Muscle layer of colon (tissue), 2 donors: ENCODE data around the gene LSM2.

Source experiments
- H3K27ac ChIP-seq: one replicate; pipeline ENCODE4 v1.7.0; 2013; ENCODE audit warnings: low read depth, mild to moderate bottlenecking, low read length, moderate library complexity
- H3K27me3 ChIP-seq, 2 donors: one replicate each; pipeline ENCODE4 v1.7.0; 2013; ENCODE audit warnings: low read length in 2 of 2, mild to moderate bottlenecking in 2 of 2; ENCODE audit not compliant: insufficient read depth in 2 of 2, control insufficient read depth in 1 of 2
- H3K36me3 ChIP-seq: one replicate; pipeline ENCODE4 v1.7.0; 2013; ENCODE audit warnings: mild to moderate bottlenecking, low read length; ENCODE audit not compliant: insufficient read depth
- H3K4me1 ChIP-seq: one replicate; pipeline ENCODE4 v1.7.0; 2013; ENCODE audit warnings: mild to moderate bottlenecking, low read length; ENCODE audit not compliant: insufficient read depth
- H3K4me3 ChIP-seq, 2 donors: one replicate each; pipeline ENCODE4 v1.7.0; 2013; ENCODE audit warnings: low read length in 2 of 2, low read depth in 1 of 2, mild to moderate bottlenecking in 1 of 2, moderate library complexity in 1 of 2
- H3K9ac ChIP-seq: one replicate; pipeline ENCODE4 v1.7.0; 2013; ENCODE audit warnings: low read length
- H3K9me3 ChIP-seq: one replicate; pipeline ENCODE4 v1.7.0; 2013; ENCODE audit warnings: mild to moderate bottlenecking, low read length
- donor health status: abdominal sarcoma.
- donor health status: Adenocarcinoma of cecum.

Gene LSM2

DNA sequence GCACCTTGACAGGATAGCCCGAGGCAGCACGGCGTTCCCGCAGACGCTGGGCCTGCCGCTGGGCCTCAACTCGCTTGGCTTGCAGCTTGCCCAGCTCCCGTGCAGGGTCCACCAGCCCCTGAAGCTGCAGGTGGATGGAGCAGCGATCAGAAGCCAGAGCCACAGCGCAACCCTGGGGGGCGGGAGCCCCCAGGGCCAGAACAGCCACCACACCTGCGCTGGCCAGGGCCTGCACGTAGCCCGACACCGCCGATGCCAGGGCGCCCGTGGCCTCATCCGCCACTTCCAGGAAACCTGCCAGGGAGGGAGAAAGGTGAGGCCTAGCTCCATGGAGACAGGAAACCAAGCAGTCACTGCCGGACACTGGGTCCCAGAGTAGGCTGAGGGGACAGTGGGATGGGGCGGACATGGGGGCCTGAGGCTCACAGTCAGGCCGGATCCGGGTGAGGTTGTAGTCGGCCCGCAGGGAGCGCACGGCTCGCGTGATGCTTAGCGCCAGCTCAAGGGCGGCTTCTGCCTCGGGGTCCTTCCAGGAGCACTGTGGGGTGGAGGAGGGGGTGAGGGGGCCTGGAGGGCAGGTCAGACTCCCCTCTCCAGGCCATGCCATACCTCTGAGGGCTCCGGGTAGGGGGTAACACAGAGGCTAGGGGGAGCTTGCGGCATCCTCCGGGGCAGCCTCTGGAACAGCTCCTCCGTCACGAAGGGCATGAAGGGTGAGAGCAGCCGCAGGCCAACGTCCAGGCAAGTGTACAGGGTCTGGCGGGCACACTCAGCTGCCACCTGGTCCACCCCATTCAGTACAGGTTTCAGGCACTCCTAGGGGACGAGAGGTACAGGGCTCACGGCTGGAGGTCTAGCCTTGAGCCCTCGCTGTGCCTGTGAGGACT lies 27.5 kb downstream of the LSM2 start:
- Histone ChIP-seq H3K36me3 (peaks cover 48% of the 10 kb centered on the region), H3K4me1 (peaks cover 7% of the 10 kb centered on the region), H3K9me3 (no peaks in the 10 kb centered on the region), H3K27me3 (no peaks in the 10 kb centered on the region), H3K4me3 (no peak overlapping the region), H3K27ac (no peak overlapping the region), H3K9ac (no peak overlapping the region)

DNA sequence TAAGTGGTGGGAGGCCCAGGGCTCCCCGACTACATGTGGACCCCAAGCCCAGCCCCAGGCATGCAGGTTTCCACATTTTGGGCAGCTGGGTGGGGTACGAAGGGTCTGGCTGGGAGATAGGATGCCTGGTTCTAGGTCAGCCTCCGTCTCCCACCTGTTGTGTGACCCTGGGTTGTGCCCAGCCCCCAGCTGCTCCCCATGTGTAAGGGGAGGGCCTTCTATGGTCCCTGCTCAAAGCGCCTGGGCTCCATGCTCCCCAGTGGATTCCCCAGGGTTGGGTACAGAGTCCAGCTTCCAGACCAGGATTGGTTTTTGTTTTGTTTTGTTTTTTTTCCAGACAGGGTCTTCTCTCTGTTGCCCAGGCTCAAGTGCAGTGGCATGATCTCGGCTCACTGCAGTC lies 28.6 kb downstream of the LSM2 start:
- Histone ChIP-seq H3K9ac (no peak overlapping the region), H3K4me1 (peaks cover 7% of the 10 kb centered on the region), H3K4me3 (no peak overlapping the region), H3K36me3 (peaks cover 42% of the 10 kb centered on the region), H3K27ac (no peak overlapping the region), H3K27me3 (no peaks in the 10 kb centered on the region), H3K9me3 (no peaks in the 10 kb centered on the region)

DNA sequence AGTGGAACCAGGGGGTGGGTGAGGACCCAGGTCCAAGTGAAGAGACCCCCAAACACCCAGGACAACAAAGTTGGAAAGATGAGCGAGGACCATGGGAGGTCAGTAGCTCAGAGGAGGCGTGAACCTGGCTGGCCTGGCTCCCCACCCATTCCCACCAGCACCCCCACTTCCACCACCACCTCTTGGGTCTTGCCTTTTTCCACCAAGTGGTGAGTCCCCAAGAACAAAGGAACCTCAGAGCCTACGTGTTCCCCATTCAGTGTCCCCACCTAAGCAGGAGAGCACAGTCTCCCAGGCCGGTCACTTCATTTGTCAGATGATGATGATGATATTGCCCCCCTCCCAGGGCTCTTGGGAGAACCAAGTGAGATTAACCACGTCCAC lies 29.1 kb downstream of the LSM2 start:
- H3K27ac ChIP-seq: no peak overlapping the region
- H3K9ac ChIP-seq: no peak overlapping the region
- peaks cover 36% of the 10 kb centered on the region for H3K36me3 ChIP-seq
- peaks cover 7% of the 10 kb centered on the region for H3K4me1 ChIP-seq
- no peak overlapping the region for H3K4me3 ChIP-seq
- H3K27me3 ChIP-seq: no peaks in the 10 kb centered on the region
- H3K9me3 ChIP-seq: no peaks in the 10 kb centered on the region

DNA sequence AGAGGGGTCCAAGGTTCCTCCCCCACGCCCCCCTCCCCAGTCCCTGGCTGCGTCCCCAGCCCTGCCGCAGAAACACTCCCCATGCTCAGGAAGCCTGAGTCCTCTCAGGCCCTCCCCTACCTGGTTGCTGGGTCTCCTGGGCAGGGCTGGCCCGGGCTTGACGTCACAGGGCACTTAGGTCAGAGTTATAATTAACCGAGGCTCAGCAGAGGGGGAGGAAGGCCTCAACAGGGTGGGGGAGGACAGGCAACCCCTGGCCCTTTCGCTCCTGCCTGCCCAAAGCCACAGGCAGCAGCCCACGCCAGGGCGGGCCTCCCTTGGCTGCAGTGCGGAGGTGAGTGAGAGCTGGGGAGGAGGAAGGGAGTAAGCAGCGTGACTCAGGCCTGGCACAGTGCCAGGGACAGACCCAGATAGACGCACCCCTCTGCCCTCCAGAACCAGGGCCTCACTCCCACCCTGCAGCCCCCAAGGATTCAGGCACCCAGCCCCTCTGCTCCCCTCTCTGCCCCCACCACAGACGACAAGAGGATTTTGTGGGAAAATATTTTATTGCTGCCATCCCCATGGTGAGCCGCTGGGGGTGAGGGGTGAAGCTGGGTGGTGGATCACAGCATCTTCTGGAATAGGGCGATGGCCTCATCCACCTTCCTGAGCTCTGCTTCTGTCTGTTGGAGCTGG lies 29.6 kb downstream of the LSM2 start, which contains the start of gene VWA7:
Gene VWA7 (minus strand): TSS at position 340 of the 678 bp plus-strand sequence. CDS start 549 bp downstream, outside the sequence.
- Histone ChIP-seq H3K4me3 (no peak within 1 kb of the TSS), H3K4me1 (peaks cover 7% of the 10 kb centered on the region), H3K9ac (no peak within 1 kb of the TSS), H3K9me3 (no peaks in the 10 kb centered on the region), H3K36me3 (peaks cover 32% of the 10 kb centered on the region), H3K27ac (no peak within 1 kb of the TSS), H3K27me3 (no peaks in the 10 kb centered on the region)

DNA sequence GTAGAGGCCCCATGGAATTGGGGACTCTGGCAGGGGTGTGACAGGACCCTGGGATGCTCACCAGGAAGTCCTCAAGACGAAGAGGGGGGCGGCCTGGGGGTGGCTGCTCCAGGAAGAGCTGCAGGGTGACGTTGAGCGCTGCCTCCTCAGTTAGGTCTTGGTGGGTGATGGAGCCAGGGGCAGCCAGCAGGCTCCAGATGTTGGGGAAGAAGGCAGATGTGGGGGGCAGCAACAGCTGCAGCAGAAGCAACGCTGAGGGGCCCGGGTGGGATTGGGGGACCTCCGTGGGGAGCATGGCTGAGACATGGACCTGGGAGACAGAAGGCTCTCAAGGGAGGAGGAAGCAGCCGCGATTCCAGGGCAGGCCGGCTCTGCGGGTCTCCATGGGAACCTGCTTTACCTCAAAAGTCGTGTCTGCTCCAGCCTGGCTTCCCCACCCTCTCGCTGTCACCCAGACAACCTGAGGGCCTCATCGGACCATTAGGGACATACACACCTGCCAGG lies 30.2 kb downstream of the LSM2 start:
- Histone ChIP-seq H3K27me3 (no peaks in the 10 kb centered on the region), H3K9ac (no peak overlapping the region), H3K9me3 (no peaks in the 10 kb centered on the region), H3K4me3 (no peak overlapping the region), H3K27ac (no peak overlapping the region), H3K4me1 (peaks cover 7% of the 10 kb centered on the region), H3K36me3 (peaks cover 26% of the 10 kb centered on the region)

DNA sequence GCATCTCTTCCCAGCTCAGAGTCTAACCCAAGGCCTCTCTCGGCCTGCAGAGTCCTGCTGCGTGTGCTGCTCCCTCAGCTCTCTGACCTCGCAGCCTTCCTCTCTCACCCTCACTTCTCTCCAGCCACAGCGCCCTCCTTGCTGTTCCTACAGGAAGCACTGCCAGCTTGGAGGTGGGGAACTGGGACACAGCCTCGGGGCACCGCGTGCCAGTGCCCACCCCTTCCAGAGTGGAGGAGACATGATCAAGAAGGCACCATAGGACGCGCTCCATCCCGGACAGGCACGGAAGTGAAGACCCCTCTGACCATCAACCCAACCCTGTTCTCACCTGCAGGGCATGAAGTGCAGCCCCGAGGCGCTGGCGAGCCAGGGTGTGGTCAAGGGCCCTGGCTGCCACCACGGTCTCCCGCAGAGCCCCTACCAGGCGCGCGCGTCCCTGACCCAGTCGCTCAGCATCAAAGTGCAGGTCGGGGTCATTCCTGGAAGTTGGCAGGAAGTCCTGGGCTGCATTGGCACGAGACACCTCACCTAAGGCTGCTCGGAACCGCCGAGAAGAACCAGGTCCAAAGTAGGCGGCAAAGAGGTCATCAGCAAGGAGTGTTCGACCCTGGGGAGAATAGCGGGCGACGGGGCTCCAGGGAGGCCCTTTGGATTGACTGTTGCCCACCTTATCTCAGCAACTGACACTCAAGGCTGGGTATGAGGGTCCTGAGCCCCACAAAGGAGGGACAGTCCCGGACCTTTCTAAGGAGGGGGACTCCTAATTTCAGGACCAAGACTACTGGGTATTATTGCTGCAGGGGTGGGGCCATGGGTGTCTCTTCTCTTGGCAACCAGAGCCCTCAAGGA lies 30.9 kb downstream of the LSM2 start:
- Histone ChIP-seq H3K4me3 (no peak overlapping the region), H3K27ac (no peak overlapping the region), H3K36me3 (peaks cover 23% of the 10 kb centered on the region)

DNA sequence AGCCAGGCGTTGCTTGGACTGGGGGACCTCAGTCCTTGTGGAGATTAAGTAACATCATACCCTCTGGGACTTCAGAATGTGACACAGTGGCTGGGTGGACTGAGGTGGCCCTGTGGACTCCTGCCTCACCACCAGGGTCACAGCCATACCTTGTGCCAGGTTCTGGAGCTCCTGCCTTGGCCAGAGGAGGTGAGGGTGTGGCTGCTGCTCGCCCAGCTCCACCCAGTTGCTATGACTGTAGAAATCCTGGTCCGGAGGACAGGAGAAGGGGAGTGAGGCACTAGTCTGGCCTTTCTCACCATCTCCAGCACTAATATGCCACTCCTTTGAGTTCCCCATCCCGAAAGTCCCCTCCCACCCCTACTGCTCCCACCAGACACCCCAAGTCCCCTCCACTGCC lies 31.6 kb downstream of the LSM2 start:
- H3K4me3 ChIP-seq: no peak overlapping the region
- H3K27me3 ChIP-seq: no peaks in the 10 kb centered on the region
- peaks cover 7% of the 10 kb centered on the region for H3K4me1 ChIP-seq
- no peak overlapping the region for H3K9ac ChIP-seq
- H3K36me3 ChIP-seq: peaks cover 17% of the 10 kb centered on the region
- H3K27ac ChIP-seq: no peak overlapping the region
- no peaks in the 10 kb centered on the region for H3K9me3 ChIP-seq

More for the DNA sequence above, 30.9 kb downstream of the LSM2 start:
- Histone ChIP-seq H3K4me1 (peaks cover 7% of the 10 kb centered on the region), H3K9ac (no peak overlapping the region), H3K27me3 (no peaks in the 10 kb centered on the region), H3K9me3 (no peaks in the 10 kb centered on the region)

DNA sequence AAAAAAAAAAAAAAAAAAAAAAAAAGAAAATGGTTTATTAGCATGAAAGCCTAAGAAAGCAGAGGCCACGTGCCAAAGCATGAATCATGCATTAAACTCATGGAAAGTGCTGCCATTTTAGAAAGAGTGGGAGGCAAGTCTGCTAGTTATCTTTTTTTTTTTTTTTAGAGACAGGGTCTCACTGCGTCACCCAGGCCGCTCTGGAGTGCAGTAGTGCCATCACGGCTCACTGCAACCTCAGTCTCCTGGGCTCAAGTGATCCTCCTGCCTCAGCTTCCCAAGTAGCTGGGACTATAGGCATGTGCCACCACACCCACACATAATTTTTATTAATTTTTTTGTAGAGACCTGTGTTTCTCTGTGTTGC lies 34.8 kb downstream of the LSM2 start:
- no peaks in the 10 kb centered on the region for H3K36me3 ChIP-seq
- peaks cover 3% of the 10 kb centered on the region for H3K4me1 ChIP-seq
- no peaks in the 10 kb centered on the region for H3K27me3 ChIP-seq
- H3K9me3 ChIP-seq: no peaks in the 10 kb centered on the region
- no peak overlapping the region for H3K27ac ChIP-seq
- H3K4me3 ChIP-seq: no peak overlapping the region
- no peak overlapping the region for H3K9ac ChIP-seq

DNA sequence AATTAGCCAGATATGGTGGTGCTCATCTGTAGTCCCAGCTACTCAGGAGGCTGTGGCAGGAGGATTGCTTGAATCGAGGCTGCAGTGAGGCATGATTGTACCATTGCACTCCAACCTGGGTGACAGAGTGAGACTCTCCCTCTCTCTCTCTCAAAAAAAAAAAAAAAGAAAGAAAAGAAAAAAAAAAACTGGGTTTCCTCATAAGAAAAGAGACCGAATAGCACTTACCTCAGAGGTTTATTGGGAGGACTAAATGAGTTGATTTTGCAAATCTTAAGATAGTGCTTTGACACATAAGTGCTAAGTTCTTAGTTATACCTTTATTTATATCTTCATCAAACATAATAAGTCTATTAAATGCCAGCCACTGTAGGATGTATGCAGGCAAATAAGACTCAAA lies 35.9 kb downstream of the LSM2 start:
- Histone ChIP-seq H3K4me3 (no peak overlapping the region), H3K9me3 (no peaks in the 10 kb centered on the region), H3K27me3 (peaks cover 0 to 6% of the 10 kb centered on the region in 2 donors), H3K9ac (no peak overlapping the region), H3K36me3 (no peaks in the 10 kb centered on the region), H3K27ac (no peak overlapping the region), H3K4me1 (no peaks in the 10 kb centered on the region)

DNA sequence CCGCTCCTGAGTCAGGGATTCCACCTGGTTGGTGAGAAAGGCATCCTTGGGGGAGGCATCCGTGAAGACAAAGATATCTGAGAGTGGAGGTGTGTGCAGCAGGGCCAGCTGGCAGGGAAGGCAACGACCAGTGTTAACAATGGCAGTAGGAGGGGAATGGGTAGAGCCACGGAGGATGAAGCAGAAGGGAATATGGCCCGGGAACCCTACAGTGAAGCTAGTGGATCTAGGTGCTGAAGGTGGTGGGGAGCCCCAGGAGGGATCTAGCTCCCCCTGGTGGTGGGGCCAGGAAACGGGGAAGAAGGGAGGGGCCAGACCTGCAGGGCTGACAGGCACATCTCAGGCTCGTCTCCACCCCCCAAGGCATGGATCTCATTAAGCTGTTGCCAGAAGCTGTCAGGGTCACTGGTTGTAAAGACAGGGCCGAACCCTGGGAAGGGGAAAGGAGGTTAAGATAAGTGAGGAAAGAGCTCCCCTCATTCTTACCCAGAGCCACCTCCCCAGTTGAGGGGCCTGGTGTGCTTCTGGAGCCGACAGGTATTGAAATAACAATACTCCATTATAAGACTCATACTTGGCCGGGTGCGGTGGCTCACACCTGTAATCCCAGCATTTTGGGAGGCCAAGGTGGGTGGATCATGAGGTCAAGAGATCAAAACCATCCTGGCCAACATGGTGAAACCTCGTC lies 36.9 kb downstream of the LSM2 start:
- no peaks in the 10 kb centered on the region for H3K4me1 ChIP-seq
- no peak overlapping the region for H3K4me3 ChIP-seq
- H3K9ac ChIP-seq: no peak overlapping the region

More for the DNA sequence above, 36.9 kb downstream of the LSM2 start:
- no peaks in the 10 kb centered on the region for H3K36me3 ChIP-seq
- H3K27me3 ChIP-seq: peaks cover 0 to 10% of the 10 kb centered on the region in 2 donors
- no peaks in the 10 kb centered on the region for H3K9me3 ChIP-seq
- H3K27ac ChIP-seq: no peak overlapping the region
